Measurements from ENCODE around the gene SIX1. TPM values are rescaled to one million over a fixed set of nuclear protein-coding genes. Genes with fewer than 3 reads are reported as not detected.

Gene SIX1
- total RNA-seq, 1 donor from 2014 or later: 339 TPM

- H3K36me3 Mint-ChIP-seq (ENCODE audit: unreplicated experiment): peaks cover 5% of the 10 kb centered on the region
- H3K9me3 Mint-ChIP-seq (ENCODE audit: unreplicated experiment): no peaks in the 10 kb centered on the region
- TF ChIP-seq, protein P1, sequence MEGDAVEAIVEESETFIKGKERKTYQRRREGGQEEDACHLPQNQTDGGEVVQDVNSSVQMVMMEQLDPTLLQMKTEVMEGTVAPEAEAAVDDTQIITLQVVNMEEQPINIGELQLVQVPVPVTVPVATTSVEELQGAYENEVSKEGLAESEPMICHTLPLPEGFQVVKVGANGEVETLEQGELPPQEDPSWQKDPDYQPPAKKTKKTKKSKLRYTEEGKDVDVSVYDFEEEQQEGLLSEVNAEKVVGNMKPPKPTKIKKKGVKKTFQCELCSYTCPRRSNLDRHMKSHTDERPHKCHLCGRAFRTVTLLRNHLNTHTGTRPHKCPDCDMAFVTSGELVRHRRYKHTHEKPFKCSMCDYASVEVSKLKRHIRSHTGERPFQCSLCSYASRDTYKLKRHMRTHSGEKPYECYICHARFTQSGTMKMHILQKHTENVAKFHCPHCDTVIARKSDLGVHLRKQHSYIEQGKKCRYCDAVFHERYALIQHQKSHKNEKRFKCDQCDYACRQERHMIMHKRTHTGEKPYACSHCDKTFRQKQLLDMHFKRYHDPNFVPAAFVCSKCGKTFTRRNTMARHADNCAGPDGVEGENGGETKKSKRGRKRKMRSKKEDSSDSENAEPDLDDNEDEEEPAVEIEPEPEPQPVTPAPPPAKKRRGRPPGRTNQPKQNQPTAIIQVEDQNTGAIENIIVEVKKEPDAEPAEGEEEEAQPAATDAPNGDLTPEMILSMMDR (IDR thresholded peaks at IDR 0.05): no peak
- H3K4me1 Mint-ChIP-seq (ENCODE audit: unreplicated experiment): peaks cover 69% of the 10 kb centered on the region
- H3K27me3 Mint-ChIP-seq (ENCODE audit: unreplicated experiment): no peaks in the 10 kb centered on the region
- DNase-seq (ENCODE audit: extremely low spot score, unreplicated experiment): no peak
- H3K4me3 Mint-ChIP-seq (ENCODE audit: unreplicated experiment): peak overlapping the region; percentile 99
- H3K27ac Mint-ChIP-seq (ENCODE audit: unreplicated experiment): peak overlapping the region; percentile 99
These were observed 3.7 kb upstream of the SIX1 start for GRCh38 chr14:60652674-60653651.

DNA sequence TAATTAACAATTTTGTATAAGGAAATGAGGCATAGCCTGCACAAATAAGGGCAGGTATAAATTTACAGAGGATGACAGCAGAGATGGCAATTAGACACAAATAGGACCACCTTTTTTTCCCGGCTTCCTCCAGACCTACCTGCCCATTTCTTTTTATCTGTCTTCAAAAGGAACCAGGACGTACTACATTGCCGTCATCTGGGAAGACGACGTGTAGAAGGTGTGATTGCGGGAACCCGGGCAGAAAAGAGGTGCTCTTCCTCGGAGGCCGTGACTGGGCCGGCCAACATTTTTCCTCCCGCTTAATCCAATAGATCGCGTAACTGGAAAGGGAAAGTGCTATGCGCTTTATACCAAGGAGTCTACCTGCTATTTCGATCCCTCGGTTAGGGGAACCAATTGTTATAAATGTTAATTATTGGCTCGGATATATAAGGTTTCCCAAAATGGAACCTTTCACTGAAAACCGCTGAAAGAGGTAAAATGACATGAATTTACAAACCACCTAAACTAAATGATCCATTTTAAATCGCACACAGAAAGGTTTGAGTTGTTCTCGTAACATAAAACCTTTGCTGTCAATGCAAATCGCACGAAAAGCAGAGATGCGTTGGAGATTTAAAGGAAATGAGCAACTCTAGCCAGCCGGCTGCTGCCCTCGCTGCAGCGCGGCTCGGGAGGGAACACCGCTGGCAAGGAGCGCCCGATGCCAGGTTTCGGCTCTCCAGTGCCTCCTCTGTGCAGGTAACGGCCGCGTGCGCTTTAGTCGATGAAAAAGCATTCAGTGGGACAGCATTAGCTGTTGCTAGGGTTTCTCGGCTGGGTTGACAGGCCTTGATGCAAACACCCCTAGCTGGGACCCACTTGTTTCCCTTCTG lies 2.8 kb upstream of the SIX1 start:
- no peaks in the 10 kb centered on the region for H3K9me3 Mint-ChIP-seq (ENCODE audit: unreplicated experiment)
- peak overlapping the region; percentile 99 for H3K4me3 Mint-ChIP-seq (ENCODE audit: unreplicated experiment)
- DNase-seq (ENCODE audit: extremely low spot score, unreplicated experiment): no peak
- peak overlapping the region; percentile 99 for H3K27ac Mint-ChIP-seq (ENCODE audit: unreplicated experiment)
- peaks cover 60% of the 10 kb centered on the region for H3K4me1 Mint-ChIP-seq (ENCODE audit: unreplicated experiment)
- H3K36me3 Mint-ChIP-seq (ENCODE audit: unreplicated experiment): peaks cover 14% of the 10 kb centered on the region
- TF ChIP-seq, protein P1 (IDR thresholded peaks at IDR 0.05): no peak
- H3K27me3 Mint-ChIP-seq (ENCODE audit: unreplicated experiment): no peaks in the 10 kb centered on the region

DNA sequence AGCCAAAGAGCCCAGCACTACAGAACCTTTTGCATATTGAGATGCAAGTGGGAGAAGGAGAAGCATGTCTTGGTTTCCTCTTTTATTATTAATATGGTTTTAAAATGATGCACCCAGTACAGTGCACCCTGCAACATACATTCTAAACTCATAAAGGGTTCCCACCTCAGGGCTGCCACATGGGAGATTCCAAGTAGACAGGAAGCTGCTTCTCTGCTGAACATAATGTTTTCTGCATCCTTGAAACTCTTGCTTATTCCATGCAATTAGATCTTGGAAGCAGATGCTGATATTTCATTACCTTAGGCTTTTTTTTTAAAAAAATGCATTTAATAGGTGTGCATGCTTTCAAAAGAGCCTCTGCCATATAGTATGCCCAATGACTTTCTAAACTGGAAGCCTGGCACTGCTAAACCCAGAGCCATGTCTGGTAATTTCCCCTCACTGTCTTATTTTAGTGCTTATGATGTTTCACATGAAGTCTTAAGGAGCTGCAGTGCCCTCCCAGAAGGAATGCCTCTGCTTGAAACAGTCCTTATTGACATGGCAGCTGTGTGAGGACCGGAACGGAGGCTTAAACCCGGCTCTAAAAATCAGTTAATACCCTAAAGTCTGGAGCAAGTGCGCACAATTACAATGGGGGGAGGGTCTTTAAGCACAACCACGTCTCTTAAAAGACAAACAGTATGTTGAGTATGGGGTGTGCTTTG lies 2.0 kb upstream of the SIX1 start:
- no peak for DNase-seq (ENCODE audit: extremely low spot score, unreplicated experiment)
- TF ChIP-seq, protein P1 (IDR thresholded peaks at IDR 0.05): no peak
- H3K27ac Mint-ChIP-seq (ENCODE audit: unreplicated experiment): peak overlapping the region; percentile 99
- H3K4me1 Mint-ChIP-seq (ENCODE audit: unreplicated experiment): peaks cover 58% of the 10 kb centered on the region
- H3K27me3 Mint-ChIP-seq (ENCODE audit: unreplicated experiment): no peaks in the 10 kb centered on the region
- peak overlapping the region; percentile 99 for H3K4me3 Mint-ChIP-seq (ENCODE audit: unreplicated experiment)
- peaks cover 22% of the 10 kb centered on the region for H3K36me3 Mint-ChIP-seq (ENCODE audit: unreplicated experiment)
- H3K9me3 Mint-ChIP-seq (ENCODE audit: unreplicated experiment): no peaks in the 10 kb centered on the region

DNA sequence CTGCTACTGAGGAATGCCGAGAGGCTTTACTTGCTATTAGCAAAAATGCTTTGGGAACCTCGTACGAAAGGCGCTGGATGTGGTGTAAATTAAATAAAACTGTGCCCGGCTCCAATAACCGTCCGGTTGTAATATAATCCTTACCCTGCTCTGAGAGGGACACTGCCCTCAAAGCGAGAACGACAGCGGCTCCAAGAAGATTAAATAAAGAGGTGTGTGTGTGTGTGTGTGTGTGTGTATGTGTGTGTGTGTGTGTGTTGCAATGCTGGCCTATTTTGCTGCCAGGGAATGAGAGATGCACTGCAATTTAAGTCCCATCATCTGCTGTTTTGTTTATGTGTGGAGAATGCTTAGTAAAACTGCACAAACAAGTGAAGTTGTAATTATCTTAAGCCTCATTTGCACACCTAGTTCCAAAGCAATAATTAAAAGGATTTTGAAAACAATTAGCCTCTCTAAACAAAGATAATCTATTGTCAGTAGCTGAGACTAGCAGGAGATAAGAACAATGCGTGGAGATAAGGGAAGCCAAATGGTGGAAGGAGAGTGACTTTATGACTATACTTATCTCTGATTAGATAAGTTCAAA lies 1.2 kb upstream of the SIX1 start:
- H3K36me3 Mint-ChIP-seq (ENCODE audit: unreplicated experiment): peaks cover 30% of the 10 kb centered on the region
- peak overlapping the region; percentile 99 for H3K27ac Mint-ChIP-seq (ENCODE audit: unreplicated experiment)
- no peaks in the 10 kb centered on the region for H3K9me3 Mint-ChIP-seq (ENCODE audit: unreplicated experiment)
- peak overlapping the region; percentile 99 for H3K4me3 Mint-ChIP-seq (ENCODE audit: unreplicated experiment)
- H3K27me3 Mint-ChIP-seq (ENCODE audit: unreplicated experiment): no peaks in the 10 kb centered on the region
- TF ChIP-seq, protein P1 (IDR thresholded peaks at IDR 0.05): no peak
- H3K4me1 Mint-ChIP-seq (ENCODE audit: unreplicated experiment): peaks cover 50% of the 10 kb centered on the region
- DNase-seq (ENCODE audit: extremely low spot score, unreplicated experiment): no peak
